GM12891 (cell line): ENCODE data around the gene PPP2R5B.

Source experiments
- DNase-seq: peaks from one replicate; pipeline ENCODE4 v3.0.0; 2011; ENCODE audit warnings: low spot score; ENCODE audit not compliant: insufficient read length
- FAIRE-seq: peaks from 2 replicates; lab custom pipeline; 2011; peaks lifted over from hg19 to GRCh38; lab: Jason Lieb, UNC
- PAX5 ChIP-seq: IDR thresholded peaks from 2 replicates; pipeline ENCODE4 v1.6.1; 2011; ENCODE audit warnings: low read length, moderate library complexity, mild to moderate bottlenecking; ENCODE audit not compliant: insufficient read depth, severe bottlenecking
- POLR2A ChIP-seq: IDR thresholded peaks from 2 replicates; pipeline ENCODE4 v1.6.1; 2011; ENCODE audit warnings: low read depth, low read length, control low read depth
- POLR2AphosphoS5 ChIP-seq: IDR thresholded peaks from 2 replicates; pipeline ENCODE4 v1.6.1; 2011; ENCODE audit warnings: low read depth, low read length, control low read depth
- POU2F2 ChIP-seq: IDR thresholded peaks from 2 replicates; pipeline ENCODE4 v1.6.1; 2011; ENCODE audit warnings: low read depth, mild to moderate bottlenecking, control low read depth, low read length, moderate library complexity
- SPI1 ChIP-seq: IDR thresholded peaks from 2 replicates; pipeline ENCODE4 v1.6.1; 2011; ENCODE audit warnings: low read depth, low read length, control low read depth
- TAF1 ChIP-seq: IDR thresholded peaks from 2 replicates; pipeline ENCODE4 v1.6.1; 2011; ENCODE audit warnings: low read depth, low read length, control low read depth

The PPP2R5B gene

GRCh38 chr11:64936539-64936938 lies 12.1 kb downstream of the PPP2R5B start:
- DNase-seq (no peak), FAIRE-seq (no peak)
- TF ChIP-seq POLR2AphosphoS5, result no peak
- no peak for TF ChIP-seq SPI1
- TF ChIP-seq PAX5, result no peak
- TF ChIP-seq POLR2A, result no peak
- TF ChIP-seq TAF1, result no peak
- TF ChIP-seq POU2F2, result no peak

GRCh38 chr11:64947208-64947814 lies 22.8 kb downstream of the PPP2R5B start:
- no peak for FAIRE-seq
- TF ChIP-seq POU2F2 (no peak), POLR2A (no peak), POLR2AphosphoS5 (no peak), TAF1 (no peak), PAX5 (no peak), SPI1 (no peak)
- no peak for DNase-seq

- TF ChIP-seq SPI1 (no peak), PAX5 (no peak), POLR2A (no peak), POLR2AphosphoS5 (no peak), TAF1 (no peak), POU2F2 (no peak)
- DNase-seq (no peak), FAIRE-seq (no peak)
These were observed 27.0 kb downstream of the PPP2R5B start for GRCh38 chr11:64951529-64951928.

- DNase-seq (no peak), FAIRE-seq (no peak)
- TF ChIP-seq PAX5 (no peak), TAF1 (no peak), POLR2AphosphoS5 (no peak), POLR2A (no peak), SPI1 (no peak), POU2F2 (no peak)
These were observed 29.7 kb downstream of the PPP2R5B start for GRCh38 chr11:64954201-64954600.

DNA sequence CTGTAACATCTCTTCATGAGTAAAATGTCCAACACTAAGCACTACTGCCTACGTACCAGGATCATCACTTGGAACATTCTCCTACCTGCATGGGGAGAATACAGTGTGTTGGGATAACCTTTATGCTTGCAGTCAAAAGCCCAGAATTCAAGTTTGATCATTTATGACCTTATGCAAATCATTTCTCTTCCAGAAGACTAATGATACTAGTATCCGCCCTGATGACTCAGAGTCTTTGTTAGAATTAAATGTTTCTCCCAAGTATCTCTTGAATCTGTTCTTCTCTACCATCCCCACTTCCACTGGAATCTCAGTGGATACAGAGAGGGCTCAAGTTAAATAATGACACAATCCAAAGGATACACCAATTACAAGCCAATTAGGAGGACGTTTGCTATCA lies 35.0 kb downstream of the PPP2R5B start:
- FAIRE-seq (no peak), DNase-seq (no peak)
- TF ChIP-seq PAX5 (no peak), TAF1 (no peak), POU2F2 (no peak), POLR2A (no peak), SPI1 (no peak), POLR2AphosphoS5 (no peak)

DNA sequence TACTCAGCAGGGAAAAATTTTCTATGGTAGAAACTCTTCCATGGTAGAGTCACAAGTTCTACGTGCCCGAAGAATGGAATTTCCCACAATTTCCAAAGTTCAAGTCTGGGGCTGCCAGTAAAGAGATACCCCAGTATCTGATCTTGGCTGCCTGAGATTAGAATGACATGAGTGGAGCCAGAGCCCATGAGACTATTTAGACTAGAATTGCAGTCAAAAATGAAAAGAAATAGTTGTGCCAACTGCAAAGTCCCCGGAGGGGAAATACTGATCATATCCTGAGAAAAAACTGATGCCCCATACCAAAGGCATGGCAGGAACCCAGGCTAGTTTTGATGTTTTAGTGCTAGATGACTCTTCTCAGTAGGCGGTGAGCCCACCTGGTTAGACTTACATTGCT lies 36.2 kb downstream of the PPP2R5B start:
- DNase-seq (no peak), FAIRE-seq (no peak)
- no peak for TF ChIP-seq POU2F2
- TF ChIP-seq POLR2A, result no peak
- no peak for TF ChIP-seq POLR2AphosphoS5
- TF ChIP-seq SPI1, result no peak
- no peak for TF ChIP-seq TAF1
- TF ChIP-seq PAX5, result no peak

GRCh38 chr11:64963072-64963631 lies 38.7 kb downstream of the PPP2R5B start:
- FAIRE-seq, result no peak
- no peak for DNase-seq
- no peak for TF ChIP-seq POLR2AphosphoS5
- no peak for TF ChIP-seq TAF1
- no peak for TF ChIP-seq POLR2A
- no peak for TF ChIP-seq PAX5
- TF ChIP-seq SPI1, result no peak
- TF ChIP-seq POU2F2, result no peak

DNA sequence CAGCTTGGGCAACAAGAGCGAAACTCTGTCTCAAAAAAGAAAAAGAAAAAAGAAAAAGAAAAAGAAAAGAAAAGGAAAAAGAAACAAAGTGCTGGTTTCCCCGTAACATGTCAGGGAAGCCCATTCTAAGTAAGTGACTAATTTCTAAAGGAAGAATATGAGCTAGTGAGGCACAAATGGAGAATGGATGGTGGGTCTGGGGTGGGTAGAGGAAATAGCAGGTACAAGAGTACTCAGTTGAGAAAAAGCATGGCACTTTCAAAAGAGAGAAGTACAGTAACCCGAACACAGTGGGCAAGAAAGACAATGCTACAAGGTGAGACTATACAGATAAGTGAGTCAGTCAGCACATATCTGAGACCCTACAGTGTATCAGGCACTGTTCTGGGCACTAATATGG lies 42.9 kb downstream of the PPP2R5B start:
- FAIRE-seq (no peak), DNase-seq (no peak)
- TF ChIP-seq POLR2AphosphoS5, result no peak
- TF ChIP-seq PAX5, result no peak

GRCh38 chr11:64969209-64969608 lies 44.7 kb downstream of the PPP2R5B start:
- FAIRE-seq (no peak), DNase-seq (no peak)
- TF ChIP-seq PAX5 (no peak), SPI1 (no peak), TAF1 (no peak), POLR2A (no peak), POLR2AphosphoS5 (no peak), POU2F2 (no peak)

GRCh38 chr11:64970731-64971151 lies 46.3 kb downstream of the PPP2R5B start:
- TF ChIP-seq TAF1 (no peak), SPI1 (no peak), POU2F2 (no peak), POLR2AphosphoS5 (no peak), POLR2A (no peak), PAX5 (no peak)
- DNase-seq, result no peak
- FAIRE-seq, result no peak
